NB4 (cell line): ENCODE data around the gene DIRAS1.

Experiments
- DNase-seq: peaks from one replicate; pipeline ENCODE4 v3.0.0; 2010; ENCODE audit warnings: low read depth
- H3K4me3 ChIP-seq: one replicate; pipeline ENCODE4 v1.5.1; 2011; ENCODE audit warnings: mild to moderate bottlenecking, low read depth, low read length, moderate library complexity
- CTCF ChIP-seq: IDR thresholded peaks from one replicate; pipeline ENCODE4 v1.5.1; 2012; ENCODE audit warnings: low read depth, low read length
- MYC ChIP-seq: IDR thresholded peaks from 2 replicates; pipeline ENCODE4 v1.6.1; 2011; ENCODE audit warnings: low read depth, low read length
- POLR2A ChIP-seq: IDR thresholded peaks from 2 replicates; pipeline ENCODE4 v1.6.1; 2011; ENCODE audit warnings: mild to moderate bottlenecking; ENCODE audit not compliant: insufficient read length; ENCODE audit errors: extremely low read depth
- TF ChIP-seq, protein P1 (sequence below): IDR thresholded peaks from 2 replicates; pipeline ENCODE4 v1.6.1; 2011; ENCODE audit warnings: low read depth, low read length

The DIRAS1 gene

GRCh38 chr19:2726904-2727639 lies 5.9 kb upstream of the DIRAS1 start:
- DNase-seq = no peak
- TF ChIP-seq CTCF = no peak
- no peak overlapping the region for H3K4me3 ChIP-seq

- no peak for TF ChIP-seq POLR2A
- TF ChIP-seq, protein P1, sequence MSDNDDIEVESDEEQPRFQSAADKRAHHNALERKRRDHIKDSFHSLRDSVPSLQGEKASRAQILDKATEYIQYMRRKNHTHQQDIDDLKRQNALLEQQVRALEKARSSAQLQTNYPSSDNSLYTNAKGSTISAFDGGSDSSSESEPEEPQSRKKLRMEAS = no peak
- no peak for TF ChIP-seq CTCF
- TF ChIP-seq MYC = no peak
- H3K4me3 ChIP-seq = no peak overlapping the region
- no peak for DNase-seq
Observed at GRCh38 chr19:2726160-2726855, 5.1 kb upstream of the DIRAS1 start.

DNA sequence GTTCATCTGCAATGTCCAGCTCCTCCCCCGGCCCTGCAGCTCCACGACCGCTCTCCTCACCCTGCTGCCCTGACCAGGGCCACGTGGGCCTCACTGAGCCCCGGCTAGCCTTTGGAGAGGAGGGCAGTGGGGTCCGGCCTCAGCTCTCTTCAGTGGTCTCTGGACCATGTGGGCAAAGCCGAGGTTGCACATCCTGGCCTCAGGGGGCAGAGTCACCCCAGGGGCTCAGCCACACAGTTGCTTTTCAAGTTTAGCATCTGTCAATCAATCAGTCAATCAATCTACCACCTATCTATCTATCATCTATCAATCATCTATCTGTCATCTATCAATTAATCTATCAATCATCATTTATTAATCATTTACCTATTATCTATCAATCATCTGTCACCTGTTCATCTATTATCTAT lies 3.0 kb upstream of the DIRAS1 start:
- H3K4me3 ChIP-seq = no peak overlapping the region
- TF ChIP-seq CTCF (no peak), MYC (no peak), POLR2A (no peak)
- TF ChIP-seq, protein P1 = no peak
- no peak for DNase-seq

- DNase-seq = no peak
- no peak for TF ChIP-seq MYC
- no peak for TF ChIP-seq CTCF
- TF ChIP-seq, protein P1 = no peak
- TF ChIP-seq POLR2A = no peak
- no peak overlapping the region for H3K4me3 ChIP-seq
Observed at GRCh38 chr19:2723747-2724146, 2.6 kb upstream of the DIRAS1 start.

DNA sequence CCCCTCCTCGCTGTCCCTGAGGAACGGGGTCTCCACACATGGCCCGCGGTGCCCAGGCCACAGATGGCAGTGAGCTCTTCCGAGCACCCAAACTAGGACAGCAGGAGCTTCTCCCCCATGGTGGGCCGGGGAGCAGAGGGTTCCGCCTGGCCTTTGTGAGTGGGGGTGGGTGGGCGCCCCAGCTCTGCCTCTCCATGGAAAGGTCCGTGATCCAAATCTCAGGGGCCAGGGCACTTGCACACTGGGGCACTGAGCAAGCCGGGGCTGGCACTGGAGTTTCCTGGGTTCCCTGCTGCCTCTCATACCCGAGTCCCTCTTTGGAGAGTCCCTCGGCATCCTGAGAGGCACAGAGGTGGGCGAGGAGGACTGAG lies 2.2 kb upstream of the DIRAS1 start:
- H3K4me3 ChIP-seq = no peak overlapping the region
- DNase-seq = no peak
- TF ChIP-seq, protein P1 = no peak
- TF ChIP-seq MYC (no peak), POLR2A (no peak), CTCF (no peak)
